Mesenteric fat pad (tissue), 1 donor: ENCODE results near the gene IDI1. TPM values are rescaled to one million over a fixed set of nuclear protein-coding genes. Genes with fewer than 3 reads are reported as not detected.
"Not testable (repeated sequence)": the region's sequence is repeated elsewhere in the genome, so short reads cannot be mapped to it uniquely, and the experiment has no call there.

Experiments
- DNase-seq: peaks from one replicate; pipeline ENCODE4 v3.0.0-alpha.2; 2020; ENCODE audit warnings: low spot score
- long read RNA-seq: library from polyadenylated mRNA; unstranded; transcript quantifications from one replicate; pipeline ENCODE4 v2.0.0, GENCODE V29; 2020
- total RNA-seq: library from RNA; stranded (reverse); fragmentation: NEBNext Ultra II Directional; extraction: Animal tissue kit (Norgen Biotek cat#: 25700); gene quantifications from one replicate; pipeline ENCODE4 v1.2.1, GENCODE V29; 2021
- donor health status: DM: yes; HTN: yes; CAD: no.

IDI1 gene
- total RNA-seq, result 32.3 TPM
- long read RNA-seq, transcript IDI1-201 (5 exons, 2,301 nt), result major isoform, 153 of 231 reads
- long read RNA-seq, transcript IDI1-205 (4 exons, 1,066 nt), result minor isoform, 34 of 231 reads
- long read RNA-seq, partial matches to known transcripts, result 21 of 231 reads
- long read RNA-seq, other reads (novel, unspliced or antisense), result 23 of 231 reads

GRCh38 chr10:1048732-1049424 is at the start of gene IDI1:
Gene IDI1 (minus strand): TSS chr10:1049119. CDS start chr10:1049003, 116 bp downstream.
- DNase-seq, result peak; percentile 99

DNA sequence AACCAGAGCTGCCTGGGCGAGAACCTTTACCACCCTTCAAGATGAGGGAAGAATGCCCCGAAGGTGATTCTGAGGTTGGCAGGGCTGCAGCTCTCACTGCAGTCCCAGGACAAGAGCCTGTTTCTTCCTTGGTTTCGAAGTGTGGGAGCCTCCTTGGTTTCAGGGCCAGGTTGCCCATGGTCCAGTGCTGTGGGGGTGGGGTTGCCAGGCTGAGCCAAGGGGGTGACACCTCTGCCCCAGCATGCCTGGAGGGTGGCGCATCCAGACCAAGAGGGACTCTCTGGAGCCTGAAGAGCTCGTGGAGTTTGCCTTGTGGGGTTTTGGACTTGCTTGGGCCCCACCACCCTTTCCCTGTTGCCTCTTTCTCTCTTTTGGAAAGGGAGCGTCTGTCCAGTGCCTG is 48.5 kb upstream of the IDI1 start:
- DNase-seq, result peak; percentile 60

- DNase-seq, result peak; percentile 65
These were observed 47.5 kb upstream of the IDI1 start for GRCh38 chr10:1096287-1096889.

GRCh38 chr10:1095498-1095897 is 46.6 kb upstream of the IDI1 start:
- DNase-seq, result no peak

- DNase-seq, result no peak
These were observed 45.5 kb upstream of the IDI1 start for GRCh38 chr10:1094112-1095057.

GRCh38 chr10:1093696-1094095 is 44.8 kb upstream of the IDI1 start:
- DNase-seq, result no peak

DNA sequence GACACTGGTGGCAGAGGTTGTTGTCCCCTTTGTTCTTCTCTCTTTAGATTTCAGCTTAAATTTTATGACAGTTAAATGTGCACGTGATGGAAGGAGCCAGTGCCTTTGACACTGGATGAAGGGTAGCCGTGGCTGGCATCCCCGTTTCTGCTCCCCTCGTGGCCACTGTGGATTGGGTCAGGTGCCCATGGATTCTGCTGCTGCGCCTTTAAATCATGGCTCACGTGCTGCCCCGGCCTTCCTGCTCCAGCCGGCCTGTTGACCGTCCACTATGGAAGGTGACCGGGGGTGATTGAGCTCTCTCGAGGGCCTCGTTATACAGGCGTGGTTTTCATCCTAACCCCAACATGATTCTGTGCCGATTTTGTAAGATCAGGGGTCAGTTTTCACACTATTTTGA is 41.8 kb upstream of the IDI1 start:
- DNase-seq, result no peak

- no peak for DNase-seq
These were observed 40.2 kb upstream of the IDI1 start for GRCh38 chr10:1089017-1089689.

GRCh38 chr10:1086787-1087186 is 37.9 kb upstream of the IDI1 start:
- DNase-seq, result no peak

DNA sequence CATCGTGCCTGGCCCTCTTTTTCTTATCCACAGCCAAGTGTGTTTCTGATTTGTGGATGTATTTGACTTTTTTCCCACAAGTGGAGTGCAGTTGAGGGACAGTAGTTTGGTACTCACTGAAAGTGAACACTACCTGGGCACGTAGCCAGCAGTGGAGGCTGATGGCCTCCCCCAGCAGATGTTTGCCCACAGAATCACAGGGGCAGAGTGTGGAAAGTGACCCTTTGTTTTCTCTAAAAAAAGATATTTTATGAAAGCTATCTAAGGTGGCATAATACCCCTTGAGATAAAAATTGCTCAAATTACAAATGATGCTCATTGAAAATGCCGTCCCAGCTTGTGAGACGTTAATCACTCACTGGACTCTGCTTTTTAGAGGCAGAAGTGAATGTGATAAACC is 36.3 kb upstream of the IDI1 start:
- no peak for DNase-seq

DNA sequence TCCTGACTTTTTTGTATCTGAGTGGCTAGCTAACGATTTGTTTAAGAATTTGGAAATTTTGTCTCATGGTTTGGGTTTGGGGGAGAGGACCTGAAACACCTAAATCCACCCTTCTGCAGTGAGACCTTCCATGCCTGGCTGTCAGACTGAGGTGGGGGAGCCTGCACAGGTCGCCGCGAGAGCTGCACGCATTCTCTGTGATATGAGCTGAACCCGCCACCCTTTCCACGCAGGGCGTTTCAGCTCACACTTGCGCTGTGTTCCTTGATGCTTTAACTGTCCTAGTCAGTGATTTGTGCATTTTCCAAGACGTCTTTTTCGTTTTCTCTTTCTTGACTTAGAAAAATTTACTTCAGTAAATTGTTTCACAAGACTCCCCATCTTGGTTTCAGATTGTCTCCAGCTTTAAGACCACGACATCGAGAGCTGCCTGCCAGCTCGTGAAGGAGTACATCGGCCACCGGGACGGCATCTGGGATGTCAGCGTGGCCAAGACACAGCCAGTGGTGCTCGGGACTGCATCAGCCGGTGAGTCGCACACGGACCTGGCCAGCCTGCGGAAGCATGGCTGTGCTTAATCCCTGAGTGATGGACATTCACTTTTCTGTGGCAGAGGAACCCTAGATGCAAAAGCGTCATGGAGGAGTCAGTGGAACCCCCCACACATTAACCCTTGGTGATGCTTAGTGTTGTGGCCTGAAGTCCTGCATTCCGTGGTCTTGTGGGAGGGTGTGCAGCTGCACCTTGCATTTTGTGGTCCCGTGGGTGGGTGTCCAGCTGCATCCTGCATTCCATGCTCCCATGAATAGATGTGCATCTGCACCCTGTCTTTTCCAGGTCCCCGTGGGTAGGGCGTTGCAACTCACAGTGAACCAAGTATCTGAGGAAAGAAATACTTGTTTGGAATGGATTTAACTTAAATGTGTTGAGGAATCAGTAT is 35.4 kb upstream of the IDI1 start:
- no peak for DNase-seq

DNA sequence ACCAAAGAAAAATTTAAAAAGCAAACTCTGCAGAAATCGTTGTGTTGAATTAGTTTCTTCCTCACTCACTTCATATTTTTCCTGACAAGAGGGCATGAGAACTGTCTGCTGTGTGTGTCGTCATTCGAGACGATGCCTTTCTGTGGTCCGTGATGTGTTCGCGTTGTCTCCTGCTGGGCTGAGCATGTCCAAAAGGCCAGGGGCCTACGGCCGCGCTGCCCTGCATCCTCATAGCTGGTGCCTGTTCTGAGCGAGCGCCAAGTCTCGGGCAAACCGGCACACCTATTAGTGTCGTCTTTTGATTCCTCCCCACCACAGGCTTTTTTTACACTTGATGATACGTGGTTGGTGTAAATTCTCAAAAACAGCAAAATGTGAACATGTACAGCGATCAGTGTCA is 34.7 kb upstream of the IDI1 start:
- DNase-seq, result no peak

- no peak for DNase-seq
These were observed 29.7 kb upstream of the IDI1 start for GRCh38 chr10:1078668-1079067.

GRCh38 chr10:1074748-1075308 is 25.9 kb upstream of the IDI1 start:
- no peak for DNase-seq

GRCh38 chr10:1074052-1074747 is 25.3 kb upstream of the IDI1 start:
- DNase-seq, result no peak

DNA sequence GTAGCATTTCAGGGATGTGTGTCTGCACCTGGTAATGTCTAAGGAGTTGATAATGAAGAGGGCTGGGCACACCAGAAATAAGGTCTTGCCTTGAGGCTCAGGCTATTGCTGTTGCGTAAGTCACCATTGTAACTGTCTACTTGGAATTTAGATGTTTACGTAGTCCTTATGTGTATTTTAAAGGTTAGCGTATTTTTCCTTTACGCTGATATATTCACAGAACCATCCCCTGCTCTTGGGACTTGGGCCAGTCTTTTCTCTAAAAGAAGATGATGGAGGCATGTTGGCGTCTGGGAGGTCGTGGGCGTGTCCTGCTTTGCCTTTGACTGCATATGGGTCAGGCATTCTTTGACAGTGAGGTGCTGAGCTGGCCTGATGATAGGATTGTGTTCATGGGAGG is 22.0 kb upstream of the IDI1 start:
- DNase-seq, result no peak

GRCh38 chr10:1068380-1069361 is 19.8 kb upstream of the IDI1 start:
- DNase-seq, result no peak

DNA sequence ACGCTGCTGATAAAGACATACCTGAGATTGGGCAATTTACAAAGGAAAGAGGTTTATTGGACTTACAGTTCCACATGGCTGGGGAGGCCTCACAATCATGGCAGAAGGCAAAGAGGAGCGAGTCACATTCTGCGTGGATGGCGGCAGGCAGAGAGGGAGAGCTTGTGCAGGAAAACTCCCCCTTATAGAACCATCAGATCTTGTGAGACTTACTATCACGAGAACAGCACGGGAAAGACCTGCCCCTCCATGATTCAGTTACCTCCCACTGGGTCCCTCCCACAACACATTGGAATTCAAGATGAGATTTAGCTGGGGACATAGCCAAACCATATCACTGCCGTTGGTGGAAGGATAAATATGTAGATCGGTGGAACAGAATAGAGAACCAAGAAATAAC is 17.8 kb upstream of the IDI1 start:
- not testable (repeated sequence) for DNase-seq
